Measurements from ENCODE around the gene DPEP3. TPM values are rescaled to one million over a fixed set of nuclear protein-coding genes. Genes with fewer than 3 reads are reported as not detected.

Gene DPEP3
- total and polyA plus RNA-seq, 10 of the 15 experiments (the other 5 are each of a cell fraction or from before 2014, with no cell fraction given) = not detected

DNA sequence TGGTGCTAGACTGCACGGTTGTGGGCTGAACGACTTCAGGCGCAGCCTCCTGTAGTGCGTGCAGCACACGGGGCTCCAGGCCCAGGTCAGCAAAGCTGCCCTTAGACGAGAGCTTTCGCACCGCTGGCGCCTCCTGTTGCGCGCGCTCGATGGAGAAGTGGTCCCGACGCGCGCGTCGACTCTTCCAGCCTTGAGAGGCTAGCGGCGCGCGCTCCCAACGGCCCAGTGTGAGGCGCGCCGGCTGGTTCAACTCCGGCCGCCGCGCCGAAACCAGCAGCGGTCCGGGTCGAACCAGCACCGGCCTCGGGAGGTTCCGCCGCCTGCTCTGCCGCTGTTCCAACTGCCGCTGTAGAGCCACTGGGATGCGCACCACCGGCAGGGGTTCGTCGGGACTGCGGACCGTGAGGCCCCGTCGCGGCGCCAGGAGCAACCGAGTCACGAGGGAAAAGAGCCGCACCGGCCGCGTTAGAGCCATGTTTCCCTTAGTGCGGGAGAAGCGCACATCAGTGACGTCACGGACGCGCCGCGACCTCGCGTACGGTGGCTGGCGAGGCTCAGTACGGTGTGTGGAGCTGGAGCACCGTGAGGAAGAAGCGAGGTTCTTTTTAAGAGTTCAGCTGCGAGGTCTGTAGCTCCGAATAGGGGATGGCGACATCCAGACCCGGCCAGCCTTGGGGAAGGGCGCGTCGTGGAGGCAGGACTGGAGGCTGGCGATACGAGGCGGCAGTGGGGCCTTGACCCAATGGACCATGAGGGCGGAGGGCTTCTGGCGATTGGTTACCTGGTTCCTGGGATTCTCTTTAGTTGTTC is 42.6 kb upstream of the DPEP3 start, which contains the start of the genes DDX28 and DUS2 (continued):
- TF ChIP-seq FOS (IDR thresholded peaks at IDR 0.05; ENCODE audit: borderline replicate concordance, extremely low read depth, insufficient read length) = no peak
- TF ChIP-seq BMI1 (IDR thresholded peaks at IDR 0.05; ENCODE audit: borderline replicate concordance) = no peak
- no peak; the same call in 1 of the 2 replicates for TF ChIP-seq BACH1 (IDR thresholded peaks at IDR 0.05; ENCODE audit: borderline replicate concordance)
- TF ChIP-seq MYB (IDR thresholded peaks at IDR 0.05; ENCODE audit: borderline replicate concordance, low read depth, low read length) = no peak
- peak; percentile 73 for TF ChIP-seq RUNX3 (IDR thresholded peaks at IDR 0.05; ENCODE audit: low read length)
- TF ChIP-seq, protein P1, sequence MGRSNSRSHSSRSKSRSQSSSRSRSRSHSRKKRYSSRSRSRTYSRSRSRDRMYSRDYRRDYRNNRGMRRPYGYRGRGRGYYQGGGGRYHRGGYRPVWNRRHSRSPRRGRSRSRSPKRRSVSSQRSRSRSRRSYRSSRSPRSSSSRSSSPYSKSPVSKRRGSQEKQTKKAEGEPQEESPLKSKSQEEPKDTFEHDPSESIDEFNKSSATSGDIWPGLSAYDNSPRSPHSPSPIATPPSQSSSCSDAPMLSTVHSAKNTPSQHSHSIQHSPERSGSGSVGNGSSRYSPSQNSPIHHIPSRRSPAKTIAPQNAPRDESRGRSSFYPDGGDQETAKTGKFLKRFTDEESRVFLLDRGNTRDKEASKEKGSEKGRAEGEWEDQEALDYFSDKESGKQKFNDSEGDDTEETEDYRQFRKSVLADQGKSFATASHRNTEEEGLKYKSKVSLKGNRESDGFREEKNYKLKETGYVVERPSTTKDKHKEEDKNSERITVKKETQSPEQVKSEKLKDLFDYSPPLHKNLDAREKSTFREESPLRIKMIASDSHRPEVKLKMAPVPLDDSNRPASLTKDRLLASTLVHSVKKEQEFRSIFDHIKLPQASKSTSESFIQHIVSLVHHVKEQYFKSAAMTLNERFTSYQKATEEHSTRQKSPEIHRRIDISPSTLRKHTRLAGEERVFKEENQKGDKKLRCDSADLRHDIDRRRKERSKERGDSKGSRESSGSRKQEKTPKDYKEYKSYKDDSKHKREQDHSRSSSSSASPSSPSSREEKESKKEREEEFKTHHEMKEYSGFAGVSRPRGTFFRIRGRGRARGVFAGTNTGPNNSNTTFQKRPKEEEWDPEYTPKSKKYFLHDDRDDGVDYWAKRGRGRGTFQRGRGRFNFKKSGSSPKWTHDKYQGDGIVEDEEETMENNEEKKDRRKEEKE (IDR thresholded peaks at IDR 0.05) = no peak
- TF ChIP-seq ZNF384 (IDR thresholded peaks at IDR 0.05; ENCODE audit: borderline replicate concordance, low read depth, low read length) = no peak
- 0 out of 2 replicates have a peak, but pooled peaks have one; percentile 57 for TF ChIP-seq IRF4 (IDR thresholded peaks at IDR 0.05; ENCODE audit: low read depth, low read length)
- TF ChIP-seq MEF2A (IDR thresholded peaks at IDR 0.05; ENCODE audit: insufficient read depth, low read depth, low read length) = no peak
- TF ChIP-seq ZBED1 (IDR thresholded peaks at IDR 0.05; ENCODE audit: borderline replicate concordance) = no peak
- peak; percentile 88 for TF ChIP-seq HCFC1 (IDR thresholded peaks at IDR 0.05; ENCODE audit: low read length)
- peak; percentile 99 for TF ChIP-seq ASH2L (IDR thresholded peaks at IDR 0.05; ENCODE audit: borderline replicate concordance, low read depth)
- no peak; the same call in 1 of the 2 replicates for TF ChIP-seq ZBTB40 (IDR thresholded peaks at IDR 0.05; ENCODE audit: borderline replicate concordance)
- TF ChIP-seq RAD21 (IDR thresholded peaks at IDR 0.05; ENCODE audit: insufficient read depth, low read depth, low read length) = no peak
- peak; percentile 90; the same call in 1 of the 2 replicates for TF ChIP-seq POLR2AphosphoS5 (IDR thresholded peaks at IDR 0.05; ENCODE audit: low read length)
- TF ChIP-seq, protein P2, sequence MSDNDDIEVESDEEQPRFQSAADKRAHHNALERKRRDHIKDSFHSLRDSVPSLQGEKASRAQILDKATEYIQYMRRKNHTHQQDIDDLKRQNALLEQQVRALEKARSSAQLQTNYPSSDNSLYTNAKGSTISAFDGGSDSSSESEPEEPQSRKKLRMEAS (IDR thresholded peaks at IDR 0.05; ENCODE audit: low read depth, low read length) = peak; percentile 90
- peak; percentile 50; the same call in 1 of the 2 replicates for TF ChIP-seq TBL1XR1 (IDR thresholded peaks at IDR 0.05; ENCODE audit: low read depth, low read length)
- TF ChIP-seq CREM (IDR thresholded peaks at IDR 0.05; ENCODE audit: low read depth) = peak; percentile 100
- peak; percentile 95 for TF ChIP-seq SIN3A (IDR thresholded peaks at IDR 0.05; ENCODE audit: low read depth, low read length)
- peak; percentile 85; the same call in 1 of the 2 replicates for TF ChIP-seq RB1 (IDR thresholded peaks at IDR 0.05; ENCODE audit: borderline replicate concordance)
- TF ChIP-seq EP300 (IDR thresholded peaks at IDR 0.05; ENCODE audit: borderline replicate concordance in 1 of 2, control insufficient read depth in 1 of 2, low read depth in 2 of 2, low read length in 2 of 2) = no peak
- peak; percentile 42; the same call in 1 of the 2 replicates for TF ChIP-seq ZNF24 (IDR thresholded peaks at IDR 0.05)
- peak; percentile 96 for TF ChIP-seq IKZF1 (conservative IDR thresholded peaks at IDR 0.05)
- TF ChIP-seq MTA2 (IDR thresholded peaks at IDR 0.05; ENCODE audit: low read depth) = no peak

Data from GM12878 (cell line).